Cerebellar cortex (tissue), 1 donor: ENCODE data around the gene ADAM12.
"Not testable (repeated sequence)": the region's sequence is repeated elsewhere in the genome, so short reads cannot be mapped to it uniquely, and the experiment has no call there.

Experiments used
- DNase-seq: peaks from one replicate; pipeline ENCODE4 v3.0.0-alpha.2; 2015; ENCODE audit warnings: low spot score

ADAM12 gene

GRCh38 chr10:126049759-126050700, 338.2 kb downstream of the ADAM12 start:
- no peak for DNase-seq

GRCh38 chr10:126047749-126048148, 340.5 kb downstream of the ADAM12 start:
- not testable (repeated sequence) for DNase-seq

- no peak for DNase-seq
These were observed 341.4 kb downstream of the ADAM12 start for GRCh38 chr10:126046831-126047230.

- no peak for DNase-seq
These were observed 342.4 kb downstream of the ADAM12 start for GRCh38 chr10:126045861-126046260.

- DNase-seq, result no peak
These were observed 344.9 kb downstream of the ADAM12 start for GRCh38 chr10:126043389-126043788.

GRCh38 chr10:126042906-126043305, 345.4 kb downstream of the ADAM12 start:
- DNase-seq, result no peak

- DNase-seq, result no peak
These were observed 345.9 kb downstream of the ADAM12 start for GRCh38 chr10:126042354-126042753.

GRCh38 chr10:126041804-126042231, 346.5 kb downstream of the ADAM12 start:
- DNase-seq, result peak; percentile 14

- DNase-seq, result no peak
These were observed 347.2 kb downstream of the ADAM12 start for GRCh38 chr10:126041117-126041516.

GRCh38 chr10:126037946-126038345, 350.3 kb downstream of the ADAM12 start:
- no peak for DNase-seq

GRCh38 chr10:126036515-126036914, 351.8 kb downstream of the ADAM12 start:
- DNase-seq, result no peak

GRCh38 chr10:126034586-126034985, 353.7 kb downstream of the ADAM12 start:
- no peak for DNase-seq

- DNase-seq, result no peak
These were observed 358.3 kb downstream of the ADAM12 start for GRCh38 chr10:126029999-126030398.

- no peak for DNase-seq
These were observed 360.6 kb downstream of the ADAM12 start for GRCh38 chr10:126027692-126028091.

GRCh38 chr10:126022841-126023240, 365.4 kb downstream of the ADAM12 start:
- no peak for DNase-seq

- DNase-seq, result peak; percentile 23
These were observed 366.3 kb downstream of the ADAM12 start for GRCh38 chr10:126021833-126022500.

- no peak for DNase-seq
These were observed 370.2 kb downstream of the ADAM12 start for GRCh38 chr10:126017961-126018560.

GRCh38 chr10:126016882-126017281, 371.4 kb downstream of the ADAM12 start:
- no peak for DNase-seq

- no peak for DNase-seq
These were observed 372.0 kb downstream of the ADAM12 start for GRCh38 chr10:126016156-126016805.

GRCh38 chr10:126015413-126015812, 372.9 kb downstream of the ADAM12 start:
- no peak for DNase-seq

GRCh38 chr10:126014309-126014708, 374.0 kb downstream of the ADAM12 start:
- DNase-seq, result no peak
